Right atrium auricular region (tissue), 2 donors: ENCODE data around the gene GAGE12H. TPM values are rescaled to one million over a fixed set of nuclear protein-coding genes. Genes with fewer than 3 reads are reported as not detected.
"Not testable (repeated sequence)": the region's sequence is repeated elsewhere in the genome, so short reads cannot be mapped to it uniquely, and the experiment has no call there.

Experiments
- DNase-seq: peaks from one replicate; pipeline ENCODE4 v3.0.0-alpha.2; 2019; ENCODE audit warnings: low spot score
- H3K27ac ChIP-seq, 2 donors: fragments of 200-600 bp; sonication (generic); 1 replicate in 1 of 2; 2 replicates in 1 of 2; pipeline ENCODE4 v1.5.1; 2016 to 2019
- H3K27me3 ChIP-seq, 2 donors: fragments of 200-600 bp; sonication (generic); one replicate each; pipeline versions ENCODE4 v1.5.1 to v1.6.0; 2017 to 2019
- H3K36me3 ChIP-seq: fragments of 200-600 bp; sonication (generic); one replicate; pipeline ENCODE4 v1.5.1; 2016
- H3K4me1 ChIP-seq, 2 donors: fragments of 200-600 bp; sonication (generic); one replicate each; pipeline versions ENCODE4 v1.5.1 to v1.6.0; 2017 to 2019
- H3K4me3 ChIP-seq, 2 donors: fragments of 200-600 bp; sonication (generic); 1 replicate in 1 of 2; 2 replicates in 1 of 2; pipeline ENCODE4 v1.5.1; 2017 to 2019; ENCODE audit warnings: mild to moderate bottlenecking in 1 of 2, moderate library complexity in 1 of 2
- H3K9me3 ChIP-seq, 2 donors: fragments of 200-600 bp; sonication (generic); one replicate each; pipeline ENCODE4 v1.5.1; 2019
- total RNA-seq, 2 donors: library from RNA; depleted of rRNA; stranded (reverse); fragments of >200 nt; gene quantifications; one replicate each; pipeline ENCODE4 v1.1.0, GENCODE V29; 2016

The GAGE12H gene
- not detected for total RNA-seq

GRCh38 chrX:49579649-49580048 lies at the start of gene GAGE12H:
Gene GAGE12H (plus strand): TSS chrX:49579949. CDS start chrX:49581104, 1,155 bp downstream.
- H3K27ac ChIP-seq, H3K27me3 ChIP-seq, H3K9me3 ChIP-seq, DNase-seq, H3K4me1 ChIP-seq, H3K4me3 ChIP-seq, H3K36me3 ChIP-seq: not testable (repeated sequence)

- H3K27me3 ChIP-seq, DNase-seq, H3K27ac ChIP-seq, H3K36me3 ChIP-seq, H3K9me3 ChIP-seq, H3K4me1 ChIP-seq, H3K4me3 ChIP-seq: not testable (repeated sequence)
Observed at GRCh38 chrX:49531877-49532276, 47.9 kb upstream of the GAGE12H start, which contains the start of gene GAGE12C. Gene GAGE12C (plus strand): TSS chrX:49532177. CDS start chrX:49533332, 1,155 bp downstream.

- not testable (repeated sequence) for H3K27ac ChIP-seq, H3K36me3 ChIP-seq, H3K27me3 ChIP-seq
Observed at GRCh38 chrX:49541433-49541832, 38.3 kb upstream of the GAGE12H start, which contains the start of gene GAGE12D. Gene GAGE12D (plus strand): TSS chrX:49541733. CDS start chrX:49542888, 1,155 bp downstream.

GRCh38 chrX:49550989-49551388 lies 28.8 kb upstream of the GAGE12H start, which contains the start of gene GAGE12E:
Gene GAGE12E (plus strand): TSS chrX:49551289. CDS start chrX:49552444, 1,155 bp downstream.
- not testable (repeated sequence) for H3K4me3 ChIP-seq, H3K4me1 ChIP-seq, H3K27ac ChIP-seq, H3K27me3 ChIP-seq, DNase-seq, H3K36me3 ChIP-seq, H3K9me3 ChIP-seq

More at GRCh38 chrX:49541433-49541832, 38.3 kb upstream of the GAGE12H start, which contains the start of gene GAGE12D:
- H3K4me1 ChIP-seq, H3K4me3 ChIP-seq, DNase-seq, H3K9me3 ChIP-seq: not testable (repeated sequence)

- not testable (repeated sequence) for H3K27ac ChIP-seq, DNase-seq, H3K4me1 ChIP-seq, H3K9me3 ChIP-seq, H3K27me3 ChIP-seq, H3K4me3 ChIP-seq, H3K36me3 ChIP-seq
Observed at GRCh38 chrX:49560542-49560941, 19.2 kb upstream of the GAGE12H start, which contains the start of gene GAGE12F. Gene GAGE12F (plus strand): TSS chrX:49560842. CDS start chrX:49561997, 1,155 bp downstream.

GRCh38 chrX:49568728-49569127 lies 11.0 kb upstream of the GAGE12H start:
- H3K27ac ChIP-seq, H3K27me3 ChIP-seq, H3K4me1 ChIP-seq, H3K4me3 ChIP-seq, H3K9me3 ChIP-seq, H3K36me3 ChIP-seq, DNase-seq: not testable (repeated sequence)

GRCh38 chrX:49569152-49569551 lies 10.6 kb upstream of the GAGE12H start:
- DNase-seq, H3K4me3 ChIP-seq, H3K27ac ChIP-seq, H3K36me3 ChIP-seq, H3K9me3 ChIP-seq, H3K4me1 ChIP-seq, H3K27me3 ChIP-seq: not testable (repeated sequence)

GRCh38 chrX:49570100-49570499 lies 9.6 kb upstream of the GAGE12H start, which contains the start of gene GAGE12G:
Gene GAGE12G (plus strand): TSS chrX:49570400. CDS start chrX:49571555, 1,155 bp downstream.
- H3K9me3 ChIP-seq = not testable (repeated sequence)

GRCh38 chrX:49589196-49589595 lies 9.4 kb downstream of the GAGE12H start, which contains the start of gene GAGE2A:
Gene GAGE2A (plus strand): TSS chrX:49589496. CDS start chrX:49590651, 1,155 bp downstream.
- H3K4me3 ChIP-seq, H3K9me3 ChIP-seq, H3K27me3 ChIP-seq, H3K36me3 ChIP-seq, H3K4me1 ChIP-seq, H3K27ac ChIP-seq, DNase-seq: not testable (repeated sequence)

More at GRCh38 chrX:49570100-49570499, 9.6 kb upstream of the GAGE12H start, which contains the start of gene GAGE12G:
- not testable (repeated sequence) for H3K27ac ChIP-seq, H3K4me1 ChIP-seq, H3K27me3 ChIP-seq, H3K4me3 ChIP-seq, H3K36me3 ChIP-seq, DNase-seq

GRCh38 chrX:49589769-49590478 lies 10.2 kb downstream of the GAGE12H start:
- H3K36me3 ChIP-seq, H3K27me3 ChIP-seq, H3K27ac ChIP-seq, H3K9me3 ChIP-seq, H3K4me1 ChIP-seq, H3K4me3 ChIP-seq: not testable (repeated sequence)
- DNase-seq = peak; percentile 62

- not testable (repeated sequence) for H3K4me3 ChIP-seq, H3K4me1 ChIP-seq, H3K27ac ChIP-seq, H3K9me3 ChIP-seq, H3K36me3 ChIP-seq, H3K27me3 ChIP-seq, DNase-seq
Observed at GRCh38 chrX:49590488-49590887, 10.7 kb downstream of the GAGE12H start.

- DNase-seq, H3K27me3 ChIP-seq, H3K9me3 ChIP-seq, H3K27ac ChIP-seq, H3K36me3 ChIP-seq, H3K4me1 ChIP-seq, H3K4me3 ChIP-seq: not testable (repeated sequence)
Observed at GRCh38 chrX:49598720-49599119, 19.0 kb downstream of the GAGE12H start, which contains the start of gene GAGE1. Gene GAGE1 (plus strand): TSS chrX:49599020. CDS start chrX:49600175, 1,155 bp downstream.
